K562 (cell line): ENCODE results near the gene ITSN2. TPM values are rescaled to one million over a fixed set of nuclear protein-coding genes. Genes with fewer than 3 reads are reported as not detected.

ENCODE experiments used
- ATAC-seq: fragments of 200-7000 bp; cut with Tn5 transposase; 3 replicates; pipeline ENCODE4 v1.9.1; 2020; ENCODE audit warnings: moderate library complexity
- BruUV-seq: library from RNA; stranded (reverse); fragments of 400-500 nt; replicated peaks from 2 replicates; lab custom pipeline; 2021; lab: Mats Ljungman, UMichigan
- CTCF ChIA-PET: fragments of 300-600 bp; formaldehyde crosslinking; extraction: SDS; loops from one replicate; lab custom pipeline; 2021; ENCODE audit warnings: low intra/inter-chr PET ratio; lab: Yijun Ruan, JAX
- POLR2A ChIA-PET: fragments of 300-600, 350-650 bp; sonication (Branson Sonifier 250); formaldehyde crosslinking; extraction: SDS; loops from one replicate; lab custom pipeline; 2021; ENCODE audit warnings: antibody characterized with exemption, inconsistent platforms; lab: Yijun Ruan, JAX
- DNase-seq, 4 experiments: peaks; one replicate each; pipeline versions ENCODE4 v3.0.0 to v3.0.0-alpha.2; 2011 to 2018; ENCODE audit warnings: low spot score in 3 of 4, mixed read lengths in 3 of 4; ENCODE audit errors: extremely low read depth in 1 of 4
- FAIRE-seq: peaks from 2 replicates; lab custom pipeline; 2011; peaks lifted over from hg19 to GRCh38; lab: Jason Lieb, UNC
- H2AFZ ChIP-seq: 2 replicates; pipeline ENCODE4 v1.6.0; 2011; ENCODE audit warnings: low read depth, low read length, control low read depth, inconsistent platforms
- H3K27ac ChIP-seq: fragments of 200-600 bp; 3 replicates; pipeline ENCODE4 v1.8.0; 2011; ENCODE audit warnings: low read depth, mild to moderate bottlenecking, control low read depth, inconsistent platforms, low read length, moderate library complexity, mixed read lengths; ENCODE audit errors: extremely low read depth
- H3K27me3 ChIP-seq, 2 experiments: fragments of 300-600 bp in 1 of 2; 2 replicates in 1 of 2; 3 replicates in 1 of 2; pipeline versions ENCODE4 v1.6.0 to v1.8.0; 2011; ENCODE audit warnings: inconsistent platforms in 2 of 2, low read length in 2 of 2, mild to moderate bottlenecking in 1 of 2, mixed read lengths in 1 of 2, moderate library complexity in 1 of 2; ENCODE audit not compliant: control insufficient read depth in 2 of 2, insufficient read depth in 2 of 2
- H3K36me3 ChIP-seq: fragments of 300-600 bp; 3 replicates; pipeline ENCODE4 v1.8.0; 2011; ENCODE audit warnings: mild to moderate bottlenecking, low read length, inconsistent platforms; ENCODE audit not compliant: control insufficient read depth, insufficient read depth
- H3K4me1 ChIP-seq, 2 experiments: fragments of 200-600 bp in 1 of 2; replicated peaks in 1 of 2; 2 replicates in 1 of 2; 3 replicates in 1 of 2; pipeline versions ENCODE4 v1.5.1 to v1.8.0; 2011; ENCODE audit warnings: inconsistent platforms in 2 of 2, low read length in 2 of 2, mild to moderate bottlenecking in 1 of 2, mixed read lengths in 1 of 2, moderate library complexity in 1 of 2; ENCODE audit not compliant: control insufficient read depth in 2 of 2, insufficient read depth in 2 of 2
- H3K4me2 ChIP-seq: 2 replicates; pipeline ENCODE4 v1.6.1; 2011; ENCODE audit warnings: low read length, control low read depth, inconsistent platforms, mixed read lengths; ENCODE audit not compliant: insufficient read depth
- H3K4me3 ChIP-seq: fragments of 200-600 bp; sonication (generic), shearing (Covaris generic); 2 replicates; pipeline ENCODE4 v1.5.1; 2016; ENCODE audit warnings: control low read depth, inconsistent platforms
- H3K79me2 ChIP-seq: fragments of 200-600 bp; 3 replicates; pipeline ENCODE4 v1.8.0; 2011; ENCODE audit warnings: low read length, inconsistent platforms; ENCODE audit not compliant: control insufficient read depth, insufficient read depth
- H3K9ac ChIP-seq, 2 experiments: 2 replicates each; pipeline versions ENCODE4 v1.6.0 to v1.6.1; 2011; ENCODE audit warnings: low read depth in 2 of 2, low read length in 2 of 2, control low read depth in 1 of 2, inconsistent platforms in 1 of 2, mild to moderate bottlenecking in 1 of 2, mixed read lengths in 1 of 2; ENCODE audit not compliant: insufficient read depth in 1 of 2
- H3K9me1 ChIP-seq: one replicate; pipeline ENCODE4 v1.6.0; 2011; ENCODE audit warnings: inconsistent platforms, mild to moderate bottlenecking, low read length, moderate library complexity; ENCODE audit not compliant: control insufficient read depth, insufficient read depth
- H3K9me3 ChIP-seq: replicated peaks from 2 replicates; pipeline ENCODE4 v1.5.1; 2011; ENCODE audit warnings: low read depth, low read length, inconsistent platforms; ENCODE audit not compliant: control insufficient read depth, insufficient read depth
- H4K20me1 ChIP-seq: replicated peaks from 2 replicates; pipeline ENCODE4 v1.6.1; 2011; ENCODE audit warnings: low read length, inconsistent platforms, mixed read lengths; ENCODE audit not compliant: control insufficient read depth, insufficient read depth
- DEAF1 ChIP-seq: fragments of 450-650 bp; formaldehyde crosslinking; IDR thresholded peaks from 2 replicates; pipeline ENCODE4 v1.4.0; 2020; ENCODE audit warnings: mild to moderate bottlenecking, moderate library complexity
- ESRRA ChIP-seq: fragments of 450-650 bp; IDR thresholded peaks from 2 replicates; pipeline ENCODE4 v1.6.1; 2014; ENCODE audit warnings: low read depth, mild to moderate bottlenecking, moderate library complexity, borderline replicate concordance
- MED1 ChIP-seq: sonication (generic); formaldehyde crosslinking; IDR thresholded peaks from 2 replicates; pipeline ENCODE4 v1.8.1; 2023; ENCODE audit warnings: missing genetic modification reagents, borderline replicate concordance
- MNT ChIP-seq, 2 experiments: fragments of 450-650 bp; conservative IDR thresholded peaks; 2 replicates each; pipeline ENCODE4 v1.6.1; 2017; ENCODE audit warnings: mild to moderate bottlenecking in 2 of 2, moderate library complexity in 2 of 2
- NKRF ChIP-seq: fragments of 450-650 bp; IDR thresholded peaks from 2 replicates; pipeline ENCODE4 v1.6.1; 2016; ENCODE audit warnings: borderline replicate concordance
- SLC30A9 ChIP-seq: fragments of 250-450 bp; sonication (Bioruptor Pico); IDR thresholded peaks from 2 replicates; pipeline ENCODE4 v1.8.0; 2022; ENCODE audit warnings: mild to moderate bottlenecking, moderate library complexity
- ZFP1 ChIP-seq: fragments of 450-650 bp; formaldehyde crosslinking; IDR thresholded peaks from 2 replicates; pipeline ENCODE4 v1.4.0; 2020; ENCODE audit warnings: mild to moderate bottlenecking, mixed read lengths
- ZNF280A ChIP-seq: fragments of 450-650 bp; IDR thresholded peaks from 2 replicates; pipeline ENCODE4 v1.6.1; 2018; ENCODE audit warnings: mild to moderate bottlenecking, low read depth; ENCODE audit not compliant: partially characterized antibody
- WGBS: fragments of 100-300 bp; shearing (Covaris generic); methylation state at CpG from one replicate; pipeline ENCODE4 v1.1.6; 2016; ENCODE audit warnings: low coverage, mixed read lengths; ENCODE audit not compliant: insufficient coverage; ENCODE audit errors: missing lambda C conversion rate; 5-methylcytosine and 5-hydroxymethylcytosine counted together
- in situ Hi-C: fragments of 300-500 bp; cut with MboI; formaldehyde crosslinking; loops from 4 replicates; pipeline ENCODE4 v1.15.0; 2018; ENCODE audit warnings: inconsistent platforms, mixed read lengths
- intact Hi-C: fragments of 100-400 bp; cut with micrococcal nuclease; formaldehyde crosslinking; loops from 2 replicates; pipeline ENCODE4 v1.14.2; 2022
- polyA plus RNA-seq, 8 experiments: library from polyadenylated mRNA; depleted of rRNA in 4 of 8; stranded (reverse) in 5 of 8; unstranded in 3 of 8; fragments of >200 nt; fragmentation: Nextera tagmentation in 2 of 8; fragmentation: Illumina TruSeq in 1 of 8; extraction: Ambion mirVana in 2 of 8; extraction: Trizol in 1 of 8; gene quantifications; 2 replicates each; pipeline versions ENCODE4 v1.2.1 to v1.2.3, GENCODE V29; 2011 to 2014; ENCODE audit warnings: inconsistent platforms in 1 of 8, missing spikeins in 1 of 8
- total RNA-seq, 7 experiments: library from RNA; depleted of rRNA in 6 of 7; stranded (reverse); fragments of >200 nt in 6 of 7; fragmentation: Illumina TruSeq in 2 of 7; extraction: Trizol in 2 of 7; gene quantifications; 2 replicates each; pipeline versions ENCODE4 v1.2.1 to v1.2.3, GENCODE V29; 2011 to 2021; ENCODE audit warnings: low replicate concordance in 1 of 7
- TF ChIP-seq, protein P1 (sequence below): fragments of 250-450 bp; sonication (Bioruptor Pico); IDR thresholded peaks from 2 replicates; pipeline ENCODE4 v1.4.0; 2020
- TF ChIP-seq, protein P2 (sequence below): fragments of 450-650 bp; IDR thresholded peaks from one replicate; pipeline ENCODE4 v1.6.1; 2018; ENCODE audit warnings: mild to moderate bottlenecking, moderate library complexity; ENCODE audit not compliant: partially characterized antibody

ITSN2 gene
- total and polyA plus RNA-seq, 9 of the 15 experiments (the other 6 are each of a cell fraction or from before 2014, with no cell fraction given): 6.6 to 19.9 (median 15.2) TPM

- TF ChIP-seq ZNF280A: no peak
- no peak for TF ChIP-seq ZFP1
- no peak for TF ChIP-seq SLC30A9 (CRISPR knock-in tag)
- TF ChIP-seq MED1: no peak
These were observed 85.5 kb downstream of the ITSN2 start (continued) for GRCh38 chr2:24274809-24275208.

DNA sequence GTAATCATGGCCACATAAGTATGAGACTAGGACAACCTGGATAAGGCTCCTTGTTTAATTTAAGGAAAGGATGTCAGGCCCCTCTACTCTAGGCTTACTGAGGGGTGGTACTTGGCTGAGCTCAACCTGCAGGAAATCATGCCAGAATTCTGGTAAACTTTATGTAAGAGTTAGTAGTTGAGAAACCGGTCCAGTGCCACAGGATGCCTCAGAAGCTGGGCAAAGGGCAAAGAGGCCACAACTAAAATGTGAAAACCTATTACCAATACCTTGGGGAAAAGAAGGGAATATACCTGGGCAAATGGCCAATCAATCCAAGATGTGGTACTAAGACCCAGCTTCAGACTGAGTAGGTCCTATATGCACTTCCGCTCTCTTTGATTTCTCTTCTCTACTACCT, 86.7 kb downstream of the ITSN2 start:
- FAIRE-seq: no peak
- in situ Hi-C loops: no loop called here
- no peak for TF ChIP-seq NKRF
- TF ChIP-seq, protein P1, sequence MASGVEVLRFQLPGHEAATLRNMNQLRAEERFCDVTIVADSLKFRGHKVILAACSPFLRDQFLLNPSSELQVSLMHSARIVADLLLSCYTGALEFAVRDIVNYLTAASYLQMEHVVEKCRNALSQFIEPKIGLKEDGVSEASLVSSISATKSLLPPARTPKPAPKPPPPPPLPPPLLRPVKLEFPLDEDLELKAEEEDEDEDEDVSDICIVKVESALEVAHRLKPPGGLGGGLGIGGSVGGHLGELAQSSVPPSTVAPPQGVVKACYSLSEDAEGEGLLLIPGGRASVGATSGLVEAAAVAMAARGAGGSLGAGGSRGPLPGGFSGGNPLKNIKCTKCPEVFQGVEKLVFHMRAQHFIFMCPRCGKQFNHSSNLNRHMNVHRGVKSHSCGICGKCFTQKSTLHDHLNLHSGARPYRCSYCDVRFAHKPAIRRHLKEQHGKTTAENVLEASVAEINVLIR (CRISPR knock-in tag): no peak
- no peak for TF ChIP-seq DEAF1 (CRISPR knock-in tag)
- no peak for TF ChIP-seq ESRRA
- TF ChIP-seq, protein P2, sequence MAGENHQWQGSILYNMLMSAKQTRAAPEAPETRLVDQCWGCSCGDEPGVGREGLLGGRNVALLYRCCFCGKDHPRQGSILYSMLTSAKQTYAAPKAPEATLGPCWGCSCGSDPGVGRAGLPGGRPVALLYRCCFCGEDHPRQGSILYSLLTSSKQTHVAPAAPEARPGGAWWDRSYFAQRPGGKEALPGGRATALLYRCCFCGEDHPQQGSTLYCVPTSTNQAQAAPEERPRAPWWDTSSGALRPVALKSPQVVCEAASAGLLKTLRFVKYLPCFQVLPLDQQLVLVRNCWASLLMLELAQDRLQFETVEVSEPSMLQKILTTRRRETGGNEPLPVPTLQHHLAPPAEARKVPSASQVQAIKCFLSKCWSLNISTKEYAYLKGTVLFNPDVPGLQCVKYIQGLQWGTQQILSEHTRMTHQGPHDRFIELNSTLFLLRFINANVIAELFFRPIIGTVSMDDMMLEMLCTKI: no peak
- TF ChIP-seq MNT (conservative IDR thresholded peaks at IDR 0.05): no peak

More for the DNA sequence above, 86.7 kb downstream of the ITSN2 start:
- Histone ChIP-seq H3K9ac (no peak overlapping the region), H3K4me1 (no peaks in the 10 kb centered on the region), H3K4me3 (no peak overlapping the region), H3K27ac (no peak overlapping the region), H2AFZ (no peak overlapping the region), H3K9me1 (no peaks in the 10 kb centered on the region), H3K4me2 (no peak overlapping the region), H3K36me3 (peaks cover 12% of the 10 kb centered on the region; the same call in 1 of the 3 replicates), H3K27me3 (no peaks in the 10 kb centered on the region), H3K79me2 (no peaks in the 10 kb centered on the region), H4K20me1 (no peaks in the 10 kb centered on the region), H3K9me3 (no peaks in the 10 kb centered on the region)
- BruUV-seq: no TSS peak
- no peak for DNase-seq
- ATAC-seq: no peak
- ChIA-PET POLR2A (no interaction called here), CTCF (no interaction called here)
- 97% methylated on average over 2 of the region's 2 CpGs for WGBS
- intact Hi-C loops: no loop called here
